ENCODE data around the gene TAS2R40. TPM values are rescaled to one million over a fixed set of nuclear protein-coding genes. Genes with fewer than 3 reads are reported as not detected.
"Not testable (repeated sequence)": the region's sequence is repeated elsewhere in the genome, so short reads cannot be mapped to it uniquely, and the experiment has no call there.

TAS2R40 gene
- not detected for total RNA-seq
- long read RNA-seq, result 0 reads

GRCh38 chr7:143221737-143222136 is at the start of gene TAS2R40:
Gene TAS2R40, plus strand, starts transcription at chr7:143222037. Its CDS starts 42 bp downstream, at chr7:143222079.
- ATAC-seq (no peak), DNase-seq (no peak)
- intact Hi-C loops (cut with DNase I), result no loop called here

GRCh38 chr7:143172354-143172753 is 49.5 kb upstream of the TAS2R40 start:
- DNase-seq, result no peak
- peak in 1 of 2 donors; percentile 59 for ATAC-seq
- intact Hi-C loops (cut with DNase I), result no loop called here

DNA sequence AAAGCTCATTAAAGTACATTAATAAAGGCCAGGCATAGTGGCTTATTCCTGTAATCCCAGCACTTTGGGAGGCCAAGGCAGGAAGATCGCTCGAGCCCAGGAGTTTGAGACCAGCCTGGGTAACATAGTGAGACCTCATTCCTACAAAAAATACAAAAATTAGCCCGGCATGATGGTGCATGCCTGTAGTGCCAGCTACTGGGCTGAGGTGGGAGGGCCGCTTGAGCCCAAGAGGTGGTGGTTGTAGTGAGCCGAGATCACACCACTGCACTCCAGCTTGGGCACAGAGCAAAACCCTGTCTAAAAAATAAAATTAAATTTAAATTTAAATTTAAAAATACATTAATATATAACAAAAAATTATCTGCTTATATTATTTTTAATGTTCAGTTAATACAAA is 45.7 kb upstream of the TAS2R40 start:
- intact Hi-C loops (cut with DNase I), result no loop called here
- DNase-seq (no peak), ATAC-seq (no peak)

GRCh38 chr7:143177374-143178119 is 44.3 kb upstream of the TAS2R40 start:
- ATAC-seq, result no peak
- intact Hi-C loops (cut with DNase I), result no loop called here

DNA sequence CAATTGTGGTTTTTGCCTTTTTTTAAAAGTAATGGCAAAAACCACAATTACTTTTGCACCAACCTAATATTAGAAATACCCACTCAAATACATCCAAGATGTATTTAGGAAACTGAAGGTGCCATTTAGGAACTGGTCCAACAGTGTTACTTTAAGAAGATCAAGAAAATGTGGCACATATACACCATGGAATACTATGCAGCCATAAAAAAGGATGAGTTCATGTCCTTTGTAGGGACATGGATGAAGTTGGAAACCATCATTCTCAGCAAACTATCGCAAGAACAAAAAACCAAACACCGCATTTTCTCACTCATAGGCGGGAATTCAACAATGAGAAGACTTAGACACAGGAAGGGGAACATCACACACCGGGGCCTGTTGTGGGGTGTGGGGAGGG is 41.1 kb upstream of the TAS2R40 start:
- ATAC-seq; intact Hi-C loops (cut with DNase I): not testable (repeated sequence)

More at GRCh38 chr7:143177374-143178119, 44.3 kb upstream of the TAS2R40 start:
- no peak for DNase-seq

GRCh38 chr7:143181349-143181748 is 40.5 kb upstream of the TAS2R40 start:
- DNase-seq (no peak), ATAC-seq (no peak)
- intact Hi-C loops (cut with DNase I), result no loop called here

More for the DNA sequence above, 41.1 kb upstream of the TAS2R40 start:
- DNase-seq, result not testable (repeated sequence)

DNA sequence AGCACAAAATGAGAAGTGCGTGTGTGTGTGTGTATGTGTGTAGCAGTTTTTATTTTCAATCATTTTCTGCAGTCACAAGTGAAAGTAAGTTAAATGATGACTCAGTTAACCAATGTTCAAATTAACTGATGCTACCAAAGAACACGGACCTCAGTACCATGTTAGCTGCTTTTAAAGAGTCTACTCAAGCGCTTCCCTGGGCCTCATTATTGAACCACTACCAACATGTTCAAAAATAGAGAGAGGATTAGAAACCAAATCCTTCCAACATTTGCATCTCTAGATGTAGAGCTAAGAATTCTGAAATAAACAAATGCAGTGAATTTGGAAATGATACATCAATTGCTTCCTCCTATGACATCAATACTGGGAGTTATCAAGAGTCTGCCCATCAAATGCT is 38.8 kb upstream of the TAS2R40 start, which contains the start of gene TAS2R39:
Gene TAS2R39 (plus strand): TSS at position 396 of the 400 bp plus-strand sequence. CDS start 0 bp downstream, at position 396.
- no peak for DNase-seq
- intact Hi-C loops (cut with DNase I), result no loop called here
- ATAC-seq, result no peak

DNA sequence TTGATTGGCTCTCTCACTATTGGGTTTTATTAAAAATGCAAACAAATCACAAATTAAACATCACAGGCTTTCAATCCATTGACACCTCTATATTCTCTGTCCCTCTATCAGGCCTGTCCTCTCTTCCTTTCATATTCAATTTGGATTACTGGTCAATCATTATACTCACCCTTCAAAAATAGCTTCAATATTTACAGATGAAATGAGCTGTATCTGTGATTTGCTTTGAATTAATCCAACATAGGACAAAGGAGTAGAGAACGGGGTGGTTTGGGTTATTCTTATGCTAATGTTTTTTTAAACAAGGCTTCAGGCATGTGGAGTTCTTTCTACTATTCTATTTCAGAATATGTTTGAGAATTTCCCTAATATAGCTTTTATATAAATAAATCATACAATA is 36.3 kb upstream of the TAS2R40 start:
- ATAC-seq (no peak), DNase-seq (no peak)
- intact Hi-C loops (cut with DNase I), result no loop called here

GRCh38 chr7:143188994-143189393 is 32.8 kb upstream of the TAS2R40 start:
- intact Hi-C loops (cut with DNase I), result no loop called here
- no peak for ATAC-seq
- no peak for DNase-seq

- intact Hi-C loops (cut with DNase I), result no loop called here
- DNase-seq (no peak), ATAC-seq (no peak)
Observed at GRCh38 chr7:143193880-143194279, 28.0 kb upstream of the TAS2R40 start.

DNA sequence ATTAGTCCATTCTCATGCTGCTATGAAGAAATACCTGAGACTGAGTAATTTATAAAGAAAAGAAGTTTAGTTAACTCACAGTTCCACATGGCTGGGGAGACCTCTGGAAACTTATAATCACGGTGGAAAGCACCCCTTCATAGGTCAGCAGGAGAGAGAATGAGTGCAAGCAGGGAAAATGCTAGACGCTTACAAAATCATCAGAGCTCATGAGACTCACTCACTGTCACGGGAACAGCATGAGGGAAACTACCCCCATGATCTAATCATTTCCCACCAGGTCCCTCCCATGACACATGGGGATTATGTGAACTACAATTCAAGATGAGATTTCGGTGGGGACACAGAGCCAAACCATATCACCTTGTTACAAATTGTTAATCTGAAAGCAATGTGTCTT is 22.8 kb upstream of the TAS2R40 start:
- DNase-seq, result no peak
- intact Hi-C loops (cut with DNase I), result no loop called here
- no peak for ATAC-seq

DNA sequence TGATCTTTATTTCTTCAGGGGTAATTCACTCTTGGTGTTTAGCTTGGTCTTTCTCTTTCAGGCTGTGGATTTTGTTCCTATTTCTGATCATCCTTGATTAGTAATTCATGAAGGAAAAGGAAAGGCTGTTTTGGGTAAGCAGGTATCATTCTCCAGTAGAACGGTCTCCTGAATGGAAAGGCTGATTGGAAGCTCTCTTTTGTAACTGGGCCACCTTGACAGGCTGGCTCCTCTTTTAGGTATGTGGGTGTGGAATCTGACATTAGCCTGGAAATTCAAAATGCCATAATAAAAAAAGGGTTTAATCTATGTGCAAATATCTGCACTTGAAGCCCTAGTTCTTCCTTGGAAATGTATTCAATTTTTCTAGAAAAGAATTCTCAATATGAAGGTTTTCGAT is 19.7 kb upstream of the TAS2R40 start:
- ATAC-seq (no peak), DNase-seq (no peak)
- intact Hi-C loops (cut with DNase I), result no loop called here

GRCh38 chr7:143203386-143203785 is 18.5 kb upstream of the TAS2R40 start:
- no peak for ATAC-seq
- intact Hi-C loops (cut with DNase I), result no loop called here

GRCh38 chr7:143205560-143206293 is 16.1 kb upstream of the TAS2R40 start:
- DNase-seq (no peak), ATAC-seq (peak; percentile 59 to 65)
- intact Hi-C loops (cut with DNase I), result no loop called here

More at GRCh38 chr7:143203386-143203785, 18.5 kb upstream of the TAS2R40 start:
- DNase-seq, result no peak

GRCh38 chr7:143210541-143210940 is 11.3 kb upstream of the TAS2R40 start:
- intact Hi-C loops (cut with DNase I), result no loop called here
- no peak for ATAC-seq
- DNase-seq, result no peak

- intact Hi-C loops (cut with DNase I); ATAC-seq: not testable (repeated sequence)
Observed at GRCh38 chr7:143213478-143213877, 8.4 kb upstream of the TAS2R40 start.

DNA sequence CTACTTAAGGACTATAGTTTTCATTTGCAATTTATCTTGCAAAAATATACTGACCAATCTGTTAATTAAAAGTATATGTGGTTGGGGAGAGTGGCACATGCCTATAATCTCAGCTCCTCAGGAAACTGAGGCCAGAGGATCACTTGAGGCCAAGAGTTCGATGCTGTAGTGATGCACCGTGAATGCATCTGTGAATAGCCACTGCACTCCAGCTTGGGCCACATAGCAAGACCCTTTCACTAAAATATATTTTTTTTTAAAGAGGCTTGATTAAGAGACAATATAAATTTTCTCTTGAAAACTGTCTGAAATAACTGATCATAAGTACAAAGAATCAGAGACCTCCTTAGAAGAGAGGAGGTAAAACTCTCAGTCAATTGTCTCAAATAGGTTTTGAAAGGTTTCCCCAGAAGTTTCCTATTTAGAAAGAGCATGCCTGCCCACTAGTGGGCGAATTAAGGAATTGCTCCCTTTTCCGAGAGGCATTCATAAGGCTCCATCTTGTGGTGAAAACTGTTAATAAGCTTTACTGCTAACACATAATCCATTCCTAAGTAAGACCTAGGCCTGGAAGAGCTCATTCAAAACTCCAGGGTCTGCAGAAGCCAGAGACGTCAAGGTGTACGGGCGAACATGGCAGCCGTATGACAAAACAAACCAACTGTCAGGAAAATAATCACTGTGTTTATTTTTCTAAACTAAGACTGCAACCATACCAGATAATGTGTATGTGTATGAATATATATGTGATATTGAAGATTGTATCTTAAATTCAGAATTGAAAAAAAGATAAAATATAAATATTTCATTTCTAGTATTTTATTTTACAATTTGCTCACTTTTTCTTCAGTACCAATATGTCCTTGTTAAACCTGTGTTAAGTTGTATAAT is 6.8 kb upstream of the TAS2R40 start:
- intact Hi-C loops (cut with DNase I), result loop anchor here (1.0 to 5.0 kb wide), 3 partner anchors 206 to 363 kb away; no protein-coding TSS in a partner anchor
- peak; percentile 29 for DNase-seq
- ATAC-seq, result peak; percentile 41 to 65

More at GRCh38 chr7:143213478-143213877, 8.4 kb upstream of the TAS2R40 start:
- DNase-seq, result not testable (repeated sequence)

DNA sequence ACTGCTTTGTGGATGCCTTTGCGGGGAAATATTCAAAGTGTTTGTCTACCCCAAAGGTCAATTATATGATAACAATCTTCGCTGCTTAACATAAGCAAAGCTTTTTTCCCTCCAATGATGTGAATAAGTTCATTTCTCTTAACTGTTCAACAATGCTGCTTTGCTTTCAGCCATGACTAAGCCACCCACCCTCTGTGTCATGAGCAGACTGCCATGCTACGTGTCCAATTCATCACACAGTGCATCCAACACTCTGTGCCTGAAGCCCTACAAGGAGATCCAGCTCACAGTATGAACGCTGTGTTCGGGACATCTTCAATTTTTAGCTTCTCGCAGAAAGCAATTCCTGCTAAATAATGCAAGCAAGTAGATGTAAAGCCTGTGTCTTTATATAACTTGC is 5.7 kb upstream of the TAS2R40 start:
- no peak for DNase-seq
- intact Hi-C loops (cut with DNase I), result loop anchor here in 1 of 2 donors (5.0 kb wide), 1 partner anchor 364 kb away; no protein-coding TSS in a partner anchor
- ATAC-seq, result no peak

GRCh38 chr7:143216686-143217085 is 5.2 kb upstream of the TAS2R40 start:
- ATAC-seq (no peak), DNase-seq (no peak)
- intact Hi-C loops (cut with DNase I), result loop anchor here in 1 of 2 donors (5.0 kb wide), 1 partner anchor 364 kb away; no protein-coding TSS in a partner anchor

Data from left cardiac atrium (tissue), 4 donors.